DOHH2 (cell line): ENCODE data around the gene GUCY1A2.
"Not testable (repeated sequence)": the region's sequence is repeated elsewhere in the genome, so short reads cannot be mapped to it uniquely, and the experiment has no call there.

ENCODE experiments used
- H3F3A ChIP-seq: fragments of 200-600 bp; sonication (generic), shearing (Covaris generic); 2 replicates; pipeline ENCODE4 v1.6.0; 2016; ENCODE audit warnings: antibody characterized with exemption, mild to moderate bottlenecking; ENCODE audit not compliant: control insufficient read depth, insufficient read depth
- H3K27ac ChIP-seq: fragments of 200-600 bp; sonication (generic); 2 replicates; pipeline ENCODE4 v1.5.1; 2014; ENCODE audit warnings: low read depth, mild to moderate bottlenecking, low read length, moderate library complexity
- H3K27me3 ChIP-seq: fragments of 200-600 bp; sonication (generic); 2 replicates; pipeline ENCODE4 v1.6.1; 2014; ENCODE audit warnings: mild to moderate bottlenecking, low read length, mixed read lengths; ENCODE audit not compliant: control insufficient read depth
- H3K36me3 ChIP-seq: fragments of 200-600 bp; sonication (generic); 2 replicates; pipeline ENCODE4 v1.6.1; 2014; ENCODE audit warnings: mild to moderate bottlenecking, low read length, moderate library complexity, mixed read lengths; ENCODE audit not compliant: control insufficient read depth
- H3K4me1 ChIP-seq: fragments of 200-600 bp; sonication (generic); 2 replicates; pipeline ENCODE4 v1.6.1; 2014; ENCODE audit warnings: mild to moderate bottlenecking, low read length, mixed read lengths; ENCODE audit not compliant: control insufficient read depth
- H3K4me2 ChIP-seq: fragments of 200-600 bp; sonication (generic); 2 replicates; pipeline ENCODE4 v1.6.0; 2014; ENCODE audit warnings: mild to moderate bottlenecking, low read length, moderate library complexity
- H3K4me3 ChIP-seq: fragments of 200-600 bp; sonication (generic); 2 replicates; pipeline ENCODE4 v1.5.1; 2014; ENCODE audit warnings: mild to moderate bottlenecking, low read length, mixed read lengths
- H3K79me2 ChIP-seq: fragments of 200-600 bp; sonication (generic); 2 replicates; pipeline ENCODE4 v1.6.1; 2014; ENCODE audit warnings: mild to moderate bottlenecking, low read length, mixed read lengths; ENCODE audit not compliant: control insufficient read depth
- H3K9me2 ChIP-seq: fragments of 200-600 bp; sonication (generic); replicated peaks from 2 replicates; pipeline ENCODE4 v1.6.1; 2014; ENCODE audit warnings: mild to moderate bottlenecking, low read length, mixed read lengths; ENCODE audit not compliant: control insufficient read depth
- H3K9me3 ChIP-seq: fragments of 200-600 bp; sonication (generic); 2 replicates; pipeline ENCODE4 v1.6.1; 2014; ENCODE audit warnings: antibody characterized with exemption, low read length, mixed read lengths; ENCODE audit not compliant: control insufficient read depth, insufficient read depth
- H4K20me1 ChIP-seq: fragments of 200-600 bp; sonication (generic); 2 replicates; pipeline ENCODE4 v1.6.0; 2014; ENCODE audit warnings: low read depth, mild to moderate bottlenecking, antibody characterized with exemption, low read length, moderate library complexity; ENCODE audit not compliant: control insufficient read depth, insufficient read depth
- EZH2phosphoT487 ChIP-seq: fragments of 200-600 bp; sonication (generic); IDR thresholded peaks from 2 replicates; pipeline ENCODE4 v1.6.1; 2017; ENCODE audit warnings: borderline replicate concordance, mild to moderate bottlenecking, antibody characterized with exemption, low read length, moderate library complexity, mixed read lengths
- TF ChIP-seq, protein P1 (sequence below): fragments of 200-600 bp; sonication (generic); IDR thresholded peaks from one replicate; pipeline ENCODE4 v1.5.1; 2014; ENCODE audit warnings: antibody characterized with exemption, mild to moderate bottlenecking, low read depth, low read length; ENCODE audit not compliant: poor library complexity, severe bottlenecking

The GUCY1A2 gene

DNA sequence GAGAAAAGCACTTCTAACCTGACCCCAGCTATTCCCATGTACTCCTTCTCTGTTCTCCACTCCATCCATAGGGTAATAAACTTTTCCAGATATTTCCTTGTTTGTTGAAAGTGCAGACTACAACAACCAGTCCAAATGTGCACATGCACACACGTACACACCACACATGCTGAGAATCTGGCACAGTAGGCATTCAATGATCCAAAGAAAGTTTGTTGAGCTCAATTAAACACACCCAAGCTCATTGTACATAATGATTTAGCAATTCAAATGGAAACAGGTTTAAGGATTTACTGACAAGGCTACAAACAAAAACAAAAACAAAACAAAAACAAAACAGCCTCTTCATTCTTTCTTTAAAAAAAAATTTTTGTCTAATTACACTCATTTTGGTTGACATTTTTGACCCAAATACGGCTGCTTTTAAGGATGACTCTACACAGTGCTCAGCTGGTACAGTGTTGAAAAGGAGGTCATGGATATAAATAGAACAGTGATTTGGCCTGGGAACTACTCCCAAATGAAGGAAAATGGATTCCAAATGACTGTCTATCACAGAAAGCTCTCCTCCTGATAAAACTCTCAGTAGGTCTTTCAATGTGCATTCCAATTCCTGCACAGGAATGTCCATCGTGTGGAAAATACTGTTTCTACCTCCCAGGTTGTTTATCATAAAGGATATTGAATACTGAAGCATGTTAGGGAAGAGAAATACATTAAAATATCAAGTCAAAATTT lies 232.2 kb downstream of the GUCY1A2 start:
- Histone ChIP-seq H3K9me3 (no peaks in the 10 kb centered on the region; the same call in 1 of the 2 replicates), H3F3A (no peaks in the 10 kb centered on the region), H3K36me3 (no peaks in the 10 kb centered on the region), H3K4me2 (no peak overlapping the region), H3K27ac (no peak overlapping the region), H3K9me2 (no peaks in the 10 kb centered on the region), H4K20me1 (no peaks in the 10 kb centered on the region), H3K4me1 (no peaks in the 10 kb centered on the region), H3K4me3 (no peak overlapping the region), H3K79me2 (no peaks in the 10 kb centered on the region), H3K27me3 (no peaks in the 10 kb centered on the region)
- TF ChIP-seq, protein P1, sequence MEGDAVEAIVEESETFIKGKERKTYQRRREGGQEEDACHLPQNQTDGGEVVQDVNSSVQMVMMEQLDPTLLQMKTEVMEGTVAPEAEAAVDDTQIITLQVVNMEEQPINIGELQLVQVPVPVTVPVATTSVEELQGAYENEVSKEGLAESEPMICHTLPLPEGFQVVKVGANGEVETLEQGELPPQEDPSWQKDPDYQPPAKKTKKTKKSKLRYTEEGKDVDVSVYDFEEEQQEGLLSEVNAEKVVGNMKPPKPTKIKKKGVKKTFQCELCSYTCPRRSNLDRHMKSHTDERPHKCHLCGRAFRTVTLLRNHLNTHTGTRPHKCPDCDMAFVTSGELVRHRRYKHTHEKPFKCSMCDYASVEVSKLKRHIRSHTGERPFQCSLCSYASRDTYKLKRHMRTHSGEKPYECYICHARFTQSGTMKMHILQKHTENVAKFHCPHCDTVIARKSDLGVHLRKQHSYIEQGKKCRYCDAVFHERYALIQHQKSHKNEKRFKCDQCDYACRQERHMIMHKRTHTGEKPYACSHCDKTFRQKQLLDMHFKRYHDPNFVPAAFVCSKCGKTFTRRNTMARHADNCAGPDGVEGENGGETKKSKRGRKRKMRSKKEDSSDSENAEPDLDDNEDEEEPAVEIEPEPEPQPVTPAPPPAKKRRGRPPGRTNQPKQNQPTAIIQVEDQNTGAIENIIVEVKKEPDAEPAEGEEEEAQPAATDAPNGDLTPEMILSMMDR = no peak
- no peak for TF ChIP-seq EZH2phosphoT487

DNA sequence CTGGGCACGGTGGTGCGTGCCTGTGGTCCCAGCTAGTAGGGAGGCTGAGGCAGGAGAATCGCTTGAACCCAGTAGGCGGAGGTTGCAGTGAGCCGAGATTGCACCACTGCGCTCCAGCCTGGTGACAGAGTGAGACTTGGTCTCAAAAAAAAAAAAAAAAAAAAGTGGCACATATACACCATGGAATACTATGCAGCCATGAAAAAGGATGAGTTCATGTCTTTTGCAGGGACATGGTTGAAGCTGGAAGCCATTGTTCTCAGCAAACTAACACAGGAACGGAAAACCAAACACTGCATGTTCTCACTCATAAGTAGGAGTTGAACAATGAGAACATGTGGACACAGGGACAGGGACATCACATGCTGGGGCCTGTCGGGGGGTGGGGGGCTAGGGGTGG lies 241.0 kb downstream of the GUCY1A2 start:
- not testable (repeated sequence) for H4K20me1 ChIP-seq, H3K9me2 ChIP-seq, H3K4me2 ChIP-seq, H3K27ac ChIP-seq, H3K27me3 ChIP-seq, H3K4me1 ChIP-seq, H3K9me3 ChIP-seq, H3K79me2 ChIP-seq, H3F3A ChIP-seq, H3K4me3 ChIP-seq, H3K36me3 ChIP-seq

- H4K20me1 ChIP-seq = no peaks in the 10 kb centered on the region
- H3F3A ChIP-seq = no peaks in the 10 kb centered on the region
- H3K4me2 ChIP-seq = no peak overlapping the region
- H3K9me2 ChIP-seq = no peaks in the 10 kb centered on the region
- TF ChIP-seq EZH2phosphoT487 = no peak
- TF ChIP-seq, protein P1 = no peak
- no peak overlapping the region for H3K27ac ChIP-seq
- H3K9me3 ChIP-seq = no peaks in the 10 kb centered on the region
- H3K36me3 ChIP-seq = no peaks in the 10 kb centered on the region
- H3K4me3 ChIP-seq = no peak overlapping the region
- H3K27me3 ChIP-seq = no peaks in the 10 kb centered on the region
- H3K4me1 ChIP-seq = no peaks in the 10 kb centered on the region
- H3K79me2 ChIP-seq = no peaks in the 10 kb centered on the region
Observed at GRCh38 chr11:106770489-106771085, 247.7 kb downstream of the GUCY1A2 start.

- Histone ChIP-seq H3K4me2 (no peak overlapping the region), H4K20me1 (no peaks in the 10 kb centered on the region), H3K27ac (no peak overlapping the region), H3K9me2 (no peaks in the 10 kb centered on the region), H3F3A (no peaks in the 10 kb centered on the region), H3K27me3 (no peaks in the 10 kb centered on the region), H3K36me3 (no peaks in the 10 kb centered on the region), H3K4me1 (no peaks in the 10 kb centered on the region), H3K9me3 (no peaks in the 10 kb centered on the region), H3K4me3 (no peak overlapping the region), H3K79me2 (no peaks in the 10 kb centered on the region)
- TF ChIP-seq, protein P1 = no peak
- no peak for TF ChIP-seq EZH2phosphoT487
Observed at GRCh38 chr11:106765469-106766258, 252.6 kb downstream of the GUCY1A2 start.
